PC-3 (cell line): ENCODE measurements around the gene PTGES2.

Source experiments
- CTCF ChIP-seq: fragments of 300-600 bp; sonication (generic); conservative IDR thresholded peaks from 2 replicates; pipeline ENCODE4 v1.5.1; 2017; ENCODE audit warnings: antibody characterized with exemption, low read depth, mild to moderate bottlenecking, low read length
- EZH2 ChIP-seq: fragments of 300-600 bp; sonication (generic); IDR thresholded peaks from one replicate; pipeline ENCODE4 v1.6.1; 2017; ENCODE audit warnings: antibody characterized with exemption, mild to moderate bottlenecking, low read length; ENCODE audit not compliant: unreplicated experiment

DNA sequence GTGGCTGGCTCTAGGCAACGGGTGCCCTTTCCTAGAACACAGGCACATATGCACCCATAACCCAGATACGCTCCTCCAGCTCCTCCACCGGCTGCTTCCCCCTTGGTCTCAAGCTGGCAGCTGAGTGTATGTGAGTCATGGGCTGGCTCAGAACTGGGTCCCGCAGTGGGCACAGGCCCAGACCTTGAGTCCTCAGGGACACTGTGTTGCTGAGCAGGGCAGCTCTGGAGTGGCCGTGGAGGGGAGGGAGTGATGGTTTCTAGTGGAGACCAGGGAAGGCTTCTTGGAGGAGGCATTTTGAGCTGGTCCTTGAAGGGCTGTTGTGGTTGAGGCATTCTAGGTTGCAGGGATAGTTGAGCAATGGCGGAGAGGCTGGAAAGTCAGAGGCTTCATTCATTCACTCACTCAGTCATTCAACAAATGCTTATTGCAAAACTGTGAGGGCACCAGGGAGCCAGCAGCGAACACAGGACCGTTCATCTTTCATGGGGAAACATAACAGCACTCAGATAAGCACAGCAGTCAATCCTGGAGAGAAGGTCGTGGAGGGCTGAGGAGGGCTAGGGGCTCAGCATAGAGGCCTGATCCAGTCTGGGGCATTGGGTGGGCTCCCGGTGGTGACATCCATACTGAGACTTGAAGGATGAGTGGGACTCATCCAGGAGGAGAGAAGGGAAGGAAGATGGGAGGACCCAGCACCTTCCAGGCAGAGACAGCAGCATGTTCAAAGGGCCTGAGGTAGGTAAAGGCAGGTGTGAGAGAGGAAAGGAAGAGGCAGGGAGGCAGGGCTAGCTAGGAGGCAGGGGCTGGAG lies 34.9 kb upstream of the PTGES2 start:
- no peak for TF ChIP-seq CTCF
- TF ChIP-seq EZH2: no peak
